HFF-Myc (cell line): Measurements from ENCODE around the gene KIAA0586.

Experiments used
- DNase-seq: peaks from one replicate; pipeline ENCODE4 v3.0.0-alpha.2; 2011; ENCODE audit warnings: low read depth; ENCODE audit errors: extremely low read depth
- H3K4me3 ChIP-seq: replicated peaks from 2 replicates; pipeline ENCODE4 v1.5.1; 2011; ENCODE audit warnings: low read depth, mild to moderate bottlenecking, control low read depth, low read length
- CTCF ChIP-seq: IDR thresholded peaks from 2 replicates; pipeline ENCODE4 v1.5.1; 2012; ENCODE audit warnings: mild to moderate bottlenecking, low read depth, low read length, control low read depth; ENCODE audit errors: missing control alignments

KIAA0586 gene

GRCh38 chr14:58463147-58463546, 35.6 kb downstream of the KIAA0586 start:
- DNase-seq = no peak
- TF ChIP-seq CTCF = no peak
- H3K4me3 ChIP-seq = no peak overlapping the region

- no peak for TF ChIP-seq CTCF
- DNase-seq = no peak
- H3K4me3 ChIP-seq = no peak overlapping the region
These were observed 37.1 kb downstream of the KIAA0586 start for GRCh38 chr14:58464652-58465051.

GRCh38 chr14:58465421-58465820, 37.9 kb downstream of the KIAA0586 start:
- H3K4me3 ChIP-seq = no peak overlapping the region
- DNase-seq = no peak
- no peak for TF ChIP-seq CTCF

GRCh38 chr14:58466459-58466858, 38.9 kb downstream of the KIAA0586 start:
- no peak for TF ChIP-seq CTCF
- DNase-seq = no peak
- H3K4me3 ChIP-seq = no peak overlapping the region

- no peak for DNase-seq
- H3K4me3 ChIP-seq = no peak overlapping the region
- TF ChIP-seq CTCF = no peak
These were observed 40.1 kb downstream of the KIAA0586 start for GRCh38 chr14:58467575-58467974.

GRCh38 chr14:58469309-58469708, 41.8 kb downstream of the KIAA0586 start:
- DNase-seq = no peak
- no peak overlapping the region for H3K4me3 ChIP-seq
- TF ChIP-seq CTCF = no peak

GRCh38 chr14:58476320-58476719, 48.8 kb downstream of the KIAA0586 start:
- H3K4me3 ChIP-seq = no peak overlapping the region
- no peak for DNase-seq
- no peak for TF ChIP-seq CTCF
